HL-60 (cell line): ENCODE data around the gene ANKRD6.

Source experiments
- DNase-seq, 2 experiments: peaks; one replicate each; pipeline ENCODE4 v3.0.0-alpha.2; 2010 to 2020; ENCODE audit warnings: low read depth in 1 of 2, low spot score in 1 of 2
- H3K27ac ChIP-seq: fragments of 250-450 bp; sonication (Bioruptor Pico); replicated peaks from 2 replicates; pipeline ENCODE4 v1.5.1; 2020; ENCODE audit warnings: mild to moderate bottlenecking, moderate library complexity
- H3K27me3 ChIP-seq: fragments of 250-450 bp; sonication (Bioruptor Pico); 2 replicates; pipeline ENCODE4 v1.5.1; 2021; ENCODE audit warnings: mild to moderate bottlenecking, moderate library complexity; ENCODE audit not compliant: insufficient read depth, poor library complexity, severe bottlenecking
- H3K4me3 ChIP-seq: replicated peaks from 2 replicates; pipeline ENCODE4 v1.5.1; 2011; ENCODE audit warnings: mild to moderate bottlenecking, control low read depth, low read length; ENCODE audit not compliant: insufficient read depth
- CTCF ChIP-seq: IDR thresholded peaks from one replicate; pipeline ENCODE4 v1.5.1; 2011; ENCODE audit warnings: low read length, control low read depth, inconsistent platforms; ENCODE audit not compliant: insufficient read depth
- GABPA ChIP-seq: IDR thresholded peaks from 2 replicates; pipeline ENCODE4 v1.6.1; 2012; ENCODE audit warnings: low read depth
- POLR2AphosphoS5 ChIP-seq: IDR thresholded peaks from 2 replicates; pipeline ENCODE4 v1.6.1; 2012; ENCODE audit warnings: low read depth
- REST ChIP-seq: IDR thresholded peaks from 2 replicates; pipeline ENCODE4 v1.6.1; 2012; ENCODE audit warnings: low read depth; ENCODE audit not compliant: insufficient replicate concordance
- SPI1 ChIP-seq: IDR thresholded peaks from 2 replicates; pipeline ENCODE4 v1.6.1; 2012; ENCODE audit warnings: low read depth, mild to moderate bottlenecking, borderline replicate concordance

Gene ANKRD6

GRCh38 chr6:89495961-89496535, 63.1 kb downstream of the ANKRD6 start:
- TF ChIP-seq SPI1 (no peak), GABPA (no peak), POLR2AphosphoS5 (no peak), REST (no peak), CTCF (no peak)

GRCh38 chr6:89500611-89501010, 67.7 kb downstream of the ANKRD6 start:
- no peak overlapping the region for H3K4me3 ChIP-seq
- H3K27me3 ChIP-seq: peaks cover 9% of the 10 kb centered on the region
- DNase-seq: no peak
- H3K27ac ChIP-seq: no peak overlapping the region
- no peak for TF ChIP-seq CTCF
- no peak for TF ChIP-seq GABPA
- TF ChIP-seq POLR2AphosphoS5: no peak
- no peak for TF ChIP-seq REST
- TF ChIP-seq SPI1: no peak

More at GRCh38 chr6:89495961-89496535, 63.1 kb downstream of the ANKRD6 start:
- no peak for DNase-seq
- Histone ChIP-seq H3K4me3 (no peak overlapping the region), H3K27ac (no peak overlapping the region), H3K27me3 (peaks cover 9% of the 10 kb centered on the region)

- Histone ChIP-seq H3K4me3 (no peak overlapping the region), H3K27me3 (peaks cover 9% of the 10 kb centered on the region), H3K27ac (no peak overlapping the region)
- DNase-seq: no peak
- TF ChIP-seq GABPA (no peak), SPI1 (no peak), POLR2AphosphoS5 (no peak), REST (no peak)
Measured at GRCh38 chr6:89501222-89501621, 68.3 kb downstream of the ANKRD6 start.

GRCh38 chr6:89501753-89502152, 68.8 kb downstream of the ANKRD6 start:
- TF ChIP-seq GABPA (no peak), POLR2AphosphoS5 (no peak)
- no peak for DNase-seq
- Histone ChIP-seq H3K27ac (no peak overlapping the region), H3K27me3 (peaks cover 6% of the 10 kb centered on the region), H3K4me3 (no peak overlapping the region)
